GM19455 (cell line): ENCODE results near the gene WDR20.

Source experiments
- ATAC-seq: cut with Tn5 transposase; IDR thresholded peaks from one replicate; pipeline ENCODE4 v1.9.1; 2021; ENCODE audit not compliant: unreplicated experiment

The WDR20 gene

GRCh38 chr14:102196039-102196901, 56.6 kb downstream of the WDR20 start:
- no peak for ATAC-seq

GRCh38 chr14:102196902-102197230, 57.2 kb downstream of the WDR20 start:
- ATAC-seq: no peak

DNA sequence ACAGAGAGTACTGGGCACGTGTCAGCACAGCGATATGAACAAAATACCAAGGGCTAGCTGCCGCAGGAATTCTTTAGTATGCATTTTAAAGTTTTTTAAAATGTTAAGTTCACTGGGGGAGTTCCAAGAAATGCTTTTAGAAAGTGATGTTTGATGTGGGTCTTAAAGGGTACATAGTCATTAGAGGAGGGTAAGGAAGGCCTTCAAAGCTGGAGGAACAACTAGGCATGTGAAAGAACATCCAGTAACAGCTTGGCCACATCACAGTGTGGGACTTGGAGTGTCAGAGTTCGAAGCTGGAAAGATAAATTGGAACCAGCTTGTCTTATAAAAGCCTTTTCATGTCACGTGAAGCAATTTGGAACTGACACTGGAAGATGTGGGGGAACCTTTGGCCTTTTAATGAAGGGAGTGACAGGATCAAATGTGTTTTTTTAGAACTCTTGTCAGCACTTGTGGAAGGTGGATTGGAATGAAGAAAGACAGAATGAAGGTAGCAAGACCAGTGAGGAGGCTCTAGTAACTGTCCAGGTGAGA, 57.7 kb downstream of the WDR20 start:
- no peak for ATAC-seq

DNA sequence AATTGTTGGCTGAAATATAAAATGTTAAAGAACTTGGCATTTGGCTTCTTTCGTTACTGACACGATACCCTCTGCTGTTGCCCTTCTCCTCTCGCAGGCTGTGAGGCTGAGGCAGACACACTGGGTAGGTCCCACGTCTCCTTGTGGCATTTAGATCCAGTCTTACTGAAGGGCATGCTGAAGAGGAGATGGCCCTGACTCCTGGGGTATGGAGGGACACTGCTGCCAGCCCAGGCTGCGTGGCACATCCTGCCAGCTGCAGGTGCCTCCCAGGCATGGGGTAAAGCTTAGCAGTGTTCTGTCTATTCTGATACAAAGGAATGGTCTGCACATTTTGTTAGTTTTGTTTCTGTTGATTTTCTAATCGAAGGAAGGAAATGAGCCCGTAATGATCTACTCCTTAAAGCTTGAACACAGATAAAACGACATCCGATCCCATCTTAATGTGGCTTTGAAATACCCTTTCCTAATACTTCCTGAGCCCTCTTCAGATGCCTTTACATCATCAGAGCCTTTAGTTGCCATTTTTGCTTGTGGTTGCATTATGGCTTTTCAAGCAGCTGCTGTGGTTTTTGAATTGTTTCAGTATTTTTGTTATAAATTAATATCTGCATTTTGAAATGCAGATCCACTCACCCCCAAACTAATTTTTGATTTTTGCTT, 61.1 kb downstream of the WDR20 start:
- ATAC-seq: no peak

DNA sequence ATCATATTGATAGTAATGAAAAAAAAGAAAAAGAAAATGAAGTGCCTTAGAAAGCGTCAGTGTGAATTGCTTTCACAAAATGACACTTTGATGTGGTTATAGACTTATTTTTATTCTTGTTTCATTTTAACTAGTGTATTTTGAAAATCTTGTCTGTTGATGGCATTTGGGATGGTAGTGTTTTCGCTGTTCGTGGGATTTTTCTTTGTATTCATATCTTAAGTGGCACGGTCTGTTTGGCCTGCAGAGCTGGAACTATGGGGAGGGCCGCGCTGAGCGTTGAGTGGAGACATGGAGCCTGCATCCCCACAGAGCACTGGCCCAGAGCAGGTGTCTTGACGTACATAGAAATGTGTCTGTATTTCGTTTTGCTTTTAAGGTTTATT, 61.6 kb downstream of the WDR20 start:
- no peak for ATAC-seq

GRCh38 chr14:102201776-102202175, 62.1 kb downstream of the WDR20 start:
- ATAC-seq: no peak

DNA sequence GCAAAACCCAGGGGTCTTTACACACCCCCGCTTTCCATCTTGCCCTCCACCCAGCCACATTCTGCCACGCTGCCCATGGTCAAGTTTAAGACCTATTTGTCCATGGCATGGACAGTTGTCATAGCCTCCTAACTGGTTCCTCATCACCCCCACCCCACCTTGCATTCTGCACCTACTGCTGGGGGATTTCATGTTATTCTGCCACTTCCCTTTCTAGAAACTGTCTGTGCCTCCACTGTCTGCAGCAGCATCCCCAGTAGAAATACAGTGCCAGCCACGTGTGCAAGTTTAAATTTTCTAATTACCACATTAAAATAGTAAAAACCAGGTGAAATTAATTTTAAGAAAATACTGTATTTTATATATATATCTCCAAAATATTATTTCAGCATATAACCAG, 63.2 kb downstream of the WDR20 start:
- ATAC-seq: no peak

DNA sequence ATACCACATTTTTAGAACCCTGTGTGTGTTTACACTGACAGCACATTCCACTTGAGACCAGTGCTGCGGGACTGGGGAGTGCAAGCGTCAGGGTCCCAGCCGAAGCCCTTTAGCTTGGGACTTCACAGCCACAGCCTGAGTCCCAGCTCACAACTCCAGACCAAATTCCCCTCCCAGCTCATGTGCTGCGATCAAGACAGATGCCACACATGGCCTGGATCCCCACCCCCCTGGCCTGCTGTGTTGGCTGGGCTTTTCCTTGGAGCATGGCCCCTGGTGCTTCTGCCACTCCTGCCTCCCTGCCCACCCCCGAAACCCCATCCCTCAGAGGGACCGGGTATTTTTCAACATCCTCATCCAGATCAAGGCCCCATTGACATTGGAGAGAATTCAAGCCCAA, 63.7 kb downstream of the WDR20 start:
- ATAC-seq: no peak

DNA sequence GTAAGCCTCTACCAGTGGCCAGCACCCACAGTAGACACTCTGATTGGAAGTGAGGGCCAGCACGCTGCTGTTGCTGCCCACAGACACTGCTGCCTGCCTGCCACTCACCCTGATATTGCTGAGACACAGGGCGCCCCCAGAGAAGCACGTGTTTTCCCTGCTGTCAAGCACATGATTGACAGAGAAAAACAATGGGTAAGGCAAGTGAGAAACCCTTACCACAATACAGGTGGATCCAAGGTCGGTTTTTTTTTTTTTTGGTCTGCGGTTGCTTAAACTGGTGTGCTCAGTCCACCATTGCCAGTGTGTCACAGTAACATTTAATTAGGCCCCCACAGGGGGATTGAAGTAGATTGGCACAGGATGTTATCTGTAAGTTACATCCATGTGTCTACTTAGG, 65.9 kb downstream of the WDR20 start:
- ATAC-seq: no peak

- ATAC-seq: no peak
Measured at GRCh38 chr14:102206918-102207317, 67.2 kb downstream of the WDR20 start.

- no peak for ATAC-seq
Measured at GRCh38 chr14:102207831-102208365, 68.2 kb downstream of the WDR20 start.

DNA sequence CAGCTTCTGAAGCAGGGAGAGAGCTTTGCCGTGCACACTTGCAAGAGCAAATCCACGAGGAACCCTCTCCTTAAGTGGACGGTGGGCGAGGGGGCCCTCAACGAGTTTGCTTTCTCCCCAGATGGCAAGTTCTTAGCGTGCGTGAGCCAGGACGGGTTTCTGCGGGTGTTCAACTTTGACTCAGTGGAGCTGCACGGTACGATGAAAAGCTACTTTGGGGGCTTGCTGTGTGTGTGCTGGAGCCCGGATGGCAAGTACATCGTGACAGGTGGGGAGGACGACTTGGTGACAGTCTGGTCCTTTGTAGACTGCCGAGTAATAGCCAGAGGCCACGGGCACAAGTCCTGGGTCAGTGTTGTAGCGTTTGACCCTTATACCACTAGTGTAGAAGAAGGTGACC, 69.0 kb downstream of the WDR20 start:
- no peak for ATAC-seq

GRCh38 chr14:102209224-102209966, 69.7 kb downstream of the WDR20 start:
- no peak for ATAC-seq

DNA sequence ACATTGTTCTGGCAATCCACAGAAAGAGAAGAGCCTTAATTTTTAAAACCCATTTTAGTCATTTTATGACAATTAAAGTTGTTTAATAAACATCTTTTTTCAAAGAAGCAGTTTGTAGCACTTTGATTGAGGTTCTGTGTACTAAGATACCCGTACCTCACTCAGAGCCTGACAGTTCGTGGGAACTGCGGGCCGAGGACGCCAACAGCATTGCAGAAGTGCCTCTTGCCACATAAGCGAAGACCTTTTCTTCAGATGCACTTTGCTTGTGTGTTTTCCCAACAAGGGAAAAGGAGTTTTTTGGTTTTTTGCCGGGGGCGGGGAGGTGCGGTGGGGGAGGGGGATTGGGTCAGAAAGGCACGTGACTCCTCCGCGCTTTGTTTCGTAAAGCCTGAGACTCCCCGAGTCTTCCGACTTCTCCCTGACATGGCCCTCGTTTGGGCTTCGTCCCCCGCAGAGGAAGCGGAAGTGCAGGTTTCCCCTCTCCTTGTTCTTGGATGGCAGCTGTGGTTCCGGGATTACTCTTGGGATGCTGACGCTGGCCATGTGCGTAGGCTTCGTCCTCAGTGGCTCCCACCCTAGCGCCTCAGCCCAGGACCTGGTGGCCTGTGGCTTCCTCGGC, 70.8 kb downstream of the WDR20 start:
- no peak for ATAC-seq

GRCh38 chr14:102211240-102211639, 71.5 kb downstream of the WDR20 start:
- ATAC-seq: no peak

- ATAC-seq: no peak
Measured at GRCh38 chr14:102212356-102212755, 72.7 kb downstream of the WDR20 start.

GRCh38 chr14:102212845-102213244, 73.1 kb downstream of the WDR20 start:
- ATAC-seq: no peak

- ATAC-seq: no peak
Measured at GRCh38 chr14:102213470-102213869, 73.8 kb downstream of the WDR20 start.

DNA sequence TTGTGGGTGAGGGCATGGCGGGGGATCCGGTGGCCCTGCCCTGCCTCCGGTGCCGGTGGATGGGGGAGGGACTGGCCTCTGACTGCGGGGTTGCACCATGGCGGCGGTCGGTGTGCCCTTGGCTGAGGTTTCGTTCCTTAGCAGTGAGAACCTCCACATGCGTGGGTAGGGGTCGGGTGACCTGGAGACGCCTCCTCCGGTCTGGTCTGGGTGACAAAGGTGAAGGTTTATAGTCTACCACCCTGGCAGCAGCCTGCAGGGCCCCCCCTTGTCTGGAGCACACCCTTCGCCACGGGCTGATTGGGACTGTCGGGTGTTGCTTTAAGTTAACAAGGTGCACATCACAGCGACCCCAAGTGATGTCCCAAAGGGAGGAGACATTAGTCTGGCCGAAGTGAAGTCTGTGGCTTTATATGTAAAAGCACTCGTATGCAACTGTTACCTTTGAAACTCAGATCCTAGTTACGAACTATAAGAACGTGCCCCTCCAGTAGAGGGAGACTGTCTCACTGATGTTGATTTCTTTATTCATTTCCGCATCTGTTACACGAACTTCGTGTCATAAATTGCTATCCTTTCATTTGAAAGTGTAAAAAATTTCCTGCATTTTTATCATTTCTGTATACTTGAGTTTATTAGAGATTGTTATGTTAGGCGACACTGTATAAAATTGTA, 74.4 kb downstream of the WDR20 start:
- no peak for ATAC-seq

DNA sequence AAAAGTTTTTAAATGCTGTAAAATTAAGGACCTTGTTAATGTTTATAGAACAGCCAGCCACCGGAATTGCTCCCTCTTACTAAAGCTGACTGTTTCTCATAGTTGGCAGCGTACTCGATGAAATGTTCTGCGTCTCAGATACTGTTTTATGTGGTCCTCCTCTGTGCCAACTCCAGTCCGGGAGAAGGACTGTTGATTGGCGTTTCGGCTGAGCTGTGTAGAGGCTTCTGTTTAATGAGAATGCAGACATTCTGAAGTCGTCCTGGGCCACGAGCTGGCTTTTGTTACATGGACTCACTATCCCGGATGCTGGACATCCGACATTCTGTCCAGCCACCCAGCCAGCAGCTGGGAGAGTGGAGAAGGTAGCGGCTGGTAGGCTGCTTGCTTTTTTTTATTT, 75.4 kb downstream of the WDR20 start:
- no peak for ATAC-seq
